Epidermal melanocyte (primary cell): ENCODE data around the gene SLC1A3.
"Not testable (repeated sequence)": the region's sequence is repeated elsewhere in the genome, so short reads cannot be mapped to it uniquely, and the experiment has no call there.

Source experiments
- DNase-seq: peaks from one replicate; pipeline ENCODE4 v3.0.0; 2011; ENCODE audit warnings: low spot score; ENCODE audit not compliant: insufficient read length

The SLC1A3 gene

GRCh38 chr5:36606428-36607113 is at the start of gene SLC1A3:
TSS of gene SLC1A3 (plus strand) at chr5:36606606. CDS start at chr5:36608424, 1,818 bp downstream.
- DNase-seq = peak; percentile 75

GRCh38 chr5:36558641-36559040 is 47.8 kb upstream of the SLC1A3 start:
- no peak for DNase-seq

- DNase-seq = no peak
Measured at GRCh38 chr5:36561601-36562000, 44.8 kb upstream of the SLC1A3 start.

- DNase-seq = no peak
Measured at GRCh38 chr5:36569491-36569890, 36.9 kb upstream of the SLC1A3 start.

- DNase-seq = no peak
Measured at GRCh38 chr5:36570301-36571095, 35.9 kb upstream of the SLC1A3 start.

GRCh38 chr5:36571401-36572042 is 34.9 kb upstream of the SLC1A3 start:
- no peak for DNase-seq

GRCh38 chr5:36573438-36573837 is 33.0 kb upstream of the SLC1A3 start:
- no peak for DNase-seq

GRCh38 chr5:36575361-36575781 is 31.0 kb upstream of the SLC1A3 start:
- peak; percentile 44 for DNase-seq

GRCh38 chr5:36576721-36577120 is 29.7 kb upstream of the SLC1A3 start:
- no peak for DNase-seq

GRCh38 chr5:36579858-36580257 is 26.5 kb upstream of the SLC1A3 start:
- DNase-seq = not testable (repeated sequence)

- DNase-seq = no peak
Measured at GRCh38 chr5:36581070-36581469, 25.3 kb upstream of the SLC1A3 start.

GRCh38 chr5:36584009-36584875 is 22.2 kb upstream of the SLC1A3 start:
- DNase-seq = no peak

- no peak for DNase-seq
Measured at GRCh38 chr5:36585701-36586100, 20.7 kb upstream of the SLC1A3 start.

- no peak for DNase-seq
Measured at GRCh38 chr5:36587354-36587753, 19.1 kb upstream of the SLC1A3 start.

GRCh38 chr5:36589735-36590134 is 16.7 kb upstream of the SLC1A3 start:
- not testable (repeated sequence) for DNase-seq

GRCh38 chr5:36590513-36591286 is 15.7 kb upstream of the SLC1A3 start:
- no peak for DNase-seq

GRCh38 chr5:36593867-36594266 is 12.5 kb upstream of the SLC1A3 start:
- DNase-seq = no peak

GRCh38 chr5:36596247-36596646 is 10.2 kb upstream of the SLC1A3 start:
- no peak for DNase-seq

GRCh38 chr5:36596756-36597155 is 9.7 kb upstream of the SLC1A3 start:
- no peak for DNase-seq

GRCh38 chr5:36598045-36598444 is 8.4 kb upstream of the SLC1A3 start:
- DNase-seq = no peak
